HG03196 (cell line): ENCODE data around the gene PPP4R3B.

Experiments used
- ATAC-seq: cut with Tn5 transposase; IDR thresholded peaks from one replicate; pipeline ENCODE4 v1.9.1; 2021; ENCODE audit not compliant: unreplicated experiment

PPP4R3B gene

DNA sequence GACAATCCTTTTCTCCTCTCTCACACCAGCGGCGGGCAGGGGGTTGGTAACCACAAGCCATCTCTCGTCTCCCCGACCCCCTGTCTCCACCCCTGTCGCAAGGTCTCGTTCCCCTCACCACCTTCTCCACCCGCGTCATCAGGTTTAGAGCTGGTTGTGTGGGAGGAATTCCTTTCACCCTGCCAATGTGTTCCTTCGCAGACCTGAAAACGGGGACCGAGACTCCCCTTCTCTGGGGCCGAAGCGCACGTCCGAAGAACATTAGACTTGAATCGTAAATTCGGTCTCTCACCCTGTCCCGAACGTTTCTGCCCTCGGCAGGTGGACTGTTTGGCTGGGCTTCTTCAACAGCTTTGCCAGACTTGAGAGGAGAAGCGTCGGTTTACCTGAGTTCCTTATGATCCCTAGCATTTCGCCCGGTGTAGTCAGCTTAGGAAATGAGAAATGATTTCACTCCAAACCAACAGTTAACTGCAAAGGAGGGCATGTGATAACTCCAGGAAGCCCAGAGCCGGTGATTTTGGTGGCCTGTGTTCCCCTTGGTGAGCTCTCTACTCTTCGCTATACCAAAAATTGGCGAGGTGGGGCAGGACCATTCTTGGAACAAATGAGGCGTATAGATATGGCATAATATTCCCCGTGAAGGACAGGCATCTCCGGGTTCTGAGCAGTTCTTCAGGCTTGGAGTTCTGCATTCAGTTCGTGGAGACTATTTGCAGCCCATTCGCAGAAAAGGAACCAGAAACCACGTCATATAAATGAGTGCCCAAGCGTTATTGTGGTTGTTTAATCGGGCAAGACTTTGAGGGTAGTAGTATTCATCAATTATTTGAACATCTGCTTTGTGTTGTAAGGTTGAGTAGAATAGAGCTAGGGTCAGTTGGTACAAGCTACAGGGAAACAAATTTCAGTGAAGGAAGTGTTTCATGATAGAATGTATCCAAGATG is 97.2 kb downstream of the PPP4R3B start:
- peak; percentile 9 for ATAC-seq

GRCh38 chr2:55518841-55519165 is 98.6 kb downstream of the PPP4R3B start:
- ATAC-seq: no peak

GRCh38 chr2:55511508-55512124 is 105.8 kb downstream of the PPP4R3B start:
- no peak for ATAC-seq

- no peak for ATAC-seq
Observed at GRCh38 chr2:55502590-55503141, 114.8 kb downstream of the PPP4R3B start.

DNA sequence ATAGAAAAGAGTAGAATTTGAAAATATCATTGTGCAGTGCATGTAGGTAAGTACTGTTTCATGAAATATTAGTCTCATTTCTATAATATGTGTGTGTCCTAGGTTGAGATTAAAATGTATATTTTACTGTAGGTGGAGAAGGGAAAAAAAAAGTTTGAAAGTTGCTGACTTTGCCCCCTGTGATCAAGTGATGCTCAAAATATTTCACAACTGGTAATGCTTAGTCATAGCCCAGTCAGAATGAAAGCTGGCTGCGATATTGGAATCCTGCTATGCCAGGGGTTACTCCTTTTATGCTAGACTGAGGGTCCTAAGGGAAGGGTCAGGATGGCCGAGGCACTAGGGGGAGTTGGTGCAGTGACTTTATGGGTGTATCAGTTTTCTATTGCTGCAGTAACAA is 117.4 kb downstream of the PPP4R3B start:
- ATAC-seq: no peak

- no peak for ATAC-seq
Observed at GRCh38 chr2:55498582-55498981, 118.8 kb downstream of the PPP4R3B start.
